ENCODE data around the gene PTRHD1.
"Not testable (repeated sequence)": the region's sequence is repeated elsewhere in the genome, so short reads cannot be mapped to it uniquely, and the experiment has no call there.

The PTRHD1 gene

GRCh38 chr2:24806661-24807036 lies 13.5 kb upstream of the PTRHD1 start:
- no peak for DNase-seq

DNA sequence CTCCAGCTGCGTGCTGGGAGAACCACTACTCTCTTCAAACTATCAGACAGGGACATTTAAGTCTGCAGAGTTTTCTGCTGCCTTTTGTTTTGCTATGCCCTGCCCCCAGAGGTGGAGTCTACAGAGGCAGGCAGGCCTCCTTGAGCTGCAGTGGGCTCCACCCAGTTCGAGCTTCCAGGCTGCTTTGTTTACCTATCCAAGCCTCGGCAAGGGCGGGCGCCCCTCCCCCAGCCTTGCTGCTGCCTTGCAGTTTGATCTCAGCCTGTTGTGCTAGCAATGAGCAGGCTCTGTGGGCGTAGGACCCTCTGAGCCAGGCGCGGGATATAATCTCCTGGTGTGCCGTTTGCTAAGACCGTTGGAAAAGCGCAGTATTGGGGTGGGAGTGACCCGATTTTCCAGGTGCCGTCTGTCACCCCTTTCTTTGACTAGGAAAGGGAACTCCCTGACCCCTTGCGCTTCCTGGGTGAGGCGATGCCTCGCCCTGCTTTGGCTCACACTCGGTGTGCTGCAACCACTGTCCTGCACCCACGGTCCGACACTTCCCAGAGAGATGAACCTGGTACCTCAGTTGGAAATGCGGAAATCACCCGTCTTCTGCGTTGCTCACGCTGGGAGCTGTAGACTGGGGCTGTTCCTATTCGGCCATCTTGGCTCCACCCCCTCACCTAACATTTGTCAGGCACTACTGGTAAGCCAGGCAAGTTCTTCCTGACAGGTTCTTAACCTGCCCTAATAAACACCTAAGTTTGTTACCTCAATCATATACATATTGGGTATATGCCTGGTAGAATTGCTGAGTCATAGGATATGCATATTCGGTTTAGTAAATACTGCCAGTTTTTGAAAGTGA lies 12.8 kb upstream of the PTRHD1 start:
- DNase-seq: not testable (repeated sequence)

DNA sequence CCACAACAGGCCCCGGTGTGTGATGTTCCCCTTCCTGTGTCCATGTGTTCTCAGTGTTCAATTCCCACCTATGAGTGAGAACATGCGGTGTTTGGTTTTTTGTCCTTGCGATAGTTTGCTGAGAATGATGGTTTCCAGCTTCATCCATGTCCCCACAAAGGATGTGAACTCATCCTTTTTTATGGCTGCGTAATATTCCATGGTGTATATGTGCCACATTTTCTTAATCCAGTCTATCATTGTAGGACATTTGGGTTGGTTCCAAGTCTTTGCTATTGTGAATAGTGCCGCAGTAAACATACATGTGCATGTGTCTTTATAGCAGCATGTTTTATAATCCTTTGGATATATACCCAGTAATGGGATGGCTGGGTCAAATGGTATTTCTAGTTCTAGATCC lies 7.3 kb upstream of the PTRHD1 start:
- not testable (repeated sequence) for DNase-seq

GRCh38 chr2:24797644-24798043 lies 4.5 kb upstream of the PTRHD1 start:
- no peak for DNase-seq

GRCh38 chr2:24793761-24794435 lies 707 bp upstream of the PTRHD1 start:
- peak; percentile 59 to 90 (median 78) for DNase-seq

GRCh38 chr2:24792542-24792873 lies 683 bp downstream of the PTRHD1 start:
- DNase-seq: no peak

DNA sequence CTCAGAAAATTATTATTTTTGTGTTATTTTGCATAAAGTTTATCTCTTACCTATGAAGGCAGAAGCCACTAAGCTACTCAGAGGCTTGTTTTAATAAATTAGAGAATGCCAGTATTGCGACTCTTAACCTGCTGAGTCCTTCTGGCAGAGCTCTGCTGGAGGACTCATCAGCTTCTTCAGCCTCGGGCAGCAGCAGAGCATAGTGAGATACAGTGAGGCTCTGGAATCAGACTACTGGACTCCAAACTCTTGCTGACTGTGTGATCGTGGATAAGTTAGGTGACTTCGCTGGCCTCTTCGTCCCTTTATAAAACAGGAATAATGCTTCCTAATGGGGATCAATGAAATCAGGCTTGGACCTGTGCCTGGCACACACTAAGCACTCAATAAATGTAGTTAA lies 1.7 kb downstream of the PTRHD1 start:
- DNase-seq: no peak

GRCh38 chr2:24788816-24789215 lies 4.4 kb downstream of the PTRHD1 start:
- DNase-seq: no peak

DNA sequence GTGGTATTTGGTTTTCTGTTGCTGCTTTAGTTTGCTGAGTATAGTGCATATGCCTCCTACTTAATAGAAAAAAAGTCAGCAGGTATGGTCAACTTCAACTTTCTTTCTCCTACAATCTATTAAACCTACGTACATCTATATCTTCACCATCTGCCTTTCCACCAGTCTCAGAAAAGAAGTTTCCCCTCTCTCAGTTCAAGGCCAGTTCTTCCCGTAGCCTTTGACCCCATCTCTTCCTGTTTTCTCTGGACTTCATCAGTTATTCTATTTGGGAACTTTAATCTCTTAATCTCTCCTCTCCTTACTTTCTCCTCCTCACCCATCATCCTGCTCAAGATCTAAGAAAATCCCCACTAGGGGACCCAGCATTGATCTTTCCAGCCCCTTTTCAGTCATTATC lies 5.7 kb downstream of the PTRHD1 start:
- no peak for DNase-seq

DNA sequence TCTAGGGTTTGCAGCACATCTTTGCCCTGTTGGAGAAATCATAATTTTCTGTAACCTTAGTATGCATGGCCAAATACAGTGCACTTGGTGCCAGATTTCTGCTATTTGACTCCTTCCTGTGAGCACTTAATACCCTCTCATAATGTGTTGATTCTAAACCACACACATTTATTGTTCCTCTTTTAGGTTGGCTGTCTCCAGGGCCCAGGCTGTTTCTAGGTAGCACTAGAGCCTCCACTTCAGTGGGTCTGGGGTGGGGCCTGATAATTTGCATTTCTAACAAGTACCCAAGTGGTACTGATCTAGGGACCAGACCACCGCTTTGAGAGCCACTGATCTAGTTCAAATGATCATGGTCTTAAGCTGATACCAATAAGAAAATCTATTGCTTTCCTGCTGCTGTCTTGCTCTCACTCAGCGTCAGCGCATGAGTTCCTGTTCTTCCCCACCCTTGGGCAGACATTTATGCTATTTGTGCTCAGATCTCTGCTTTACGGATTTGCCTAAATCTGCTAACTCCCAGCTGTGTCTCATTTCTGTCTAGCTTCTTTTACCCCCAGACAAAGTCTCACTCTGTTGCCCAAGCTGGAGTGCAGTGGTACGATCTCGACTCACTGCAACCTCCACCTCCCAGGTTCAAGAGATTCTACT lies 7.4 kb downstream of the PTRHD1 start:
- DNase-seq: peak; percentile 7 to 84 (median 43)

DNA sequence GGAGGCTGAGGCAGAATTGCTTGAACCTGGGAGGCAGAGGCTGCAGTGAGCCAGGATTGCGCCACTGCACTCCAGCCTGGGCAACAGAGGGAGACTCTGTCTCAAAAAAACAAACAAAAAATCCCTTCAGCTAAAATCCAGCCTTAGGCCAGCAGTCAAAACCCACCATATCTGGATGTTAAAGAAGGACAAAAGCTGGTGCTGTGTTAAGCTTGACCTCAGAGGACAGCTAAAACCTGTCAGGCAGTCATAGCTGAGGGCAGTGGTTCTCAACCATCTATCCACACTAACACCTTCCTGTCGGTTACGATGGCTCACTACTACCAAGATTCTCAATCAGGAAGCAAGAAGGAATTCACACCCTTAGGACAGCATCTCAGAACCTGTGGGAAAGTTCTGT lies 9.6 kb downstream of the PTRHD1 start:
- DNase-seq: no peak

DNA sequence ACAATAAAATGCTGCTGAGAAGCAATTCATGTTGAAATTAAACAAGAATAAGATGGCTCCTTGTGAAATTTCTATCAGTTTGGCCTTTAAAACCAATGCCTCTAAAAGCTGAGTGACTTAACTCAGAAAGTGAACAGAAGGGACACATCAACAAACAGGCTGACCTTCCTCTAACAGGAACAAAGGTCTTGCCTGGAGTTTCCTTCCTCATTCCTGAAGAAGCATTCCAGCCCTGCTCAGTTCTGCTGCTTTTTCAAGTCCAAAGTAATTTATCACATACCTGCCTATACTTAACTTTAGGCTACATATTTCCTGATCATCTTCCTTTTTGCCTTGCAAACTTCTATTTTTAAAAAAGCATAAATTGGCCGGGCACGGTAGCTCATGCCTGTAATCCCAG lies 14.1 kb downstream of the PTRHD1 start:
- no peak for DNase-seq

DNA sequence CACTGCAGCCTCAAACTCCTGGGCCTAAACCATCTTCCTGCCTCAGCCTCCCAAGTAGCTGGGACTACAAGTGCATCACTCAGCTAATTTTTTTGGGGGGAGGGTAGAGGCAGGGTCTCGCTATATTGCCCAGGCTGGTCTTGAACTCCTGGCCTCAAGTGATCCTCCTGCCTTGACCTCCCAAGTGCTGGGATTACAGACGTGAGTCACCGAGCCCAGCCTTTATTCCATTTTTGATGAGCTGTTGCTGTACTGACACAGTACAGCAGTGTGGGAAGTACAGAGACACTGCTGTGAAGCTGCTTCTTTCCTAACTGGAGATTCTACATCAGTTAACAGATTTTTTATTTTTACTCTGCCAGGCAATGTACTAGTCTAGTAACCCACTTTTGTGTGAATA lies 18.8 kb downstream of the PTRHD1 start:
- DNase-seq: no peak

- DNase-seq: no peak
Measured at GRCh38 chr2:24771764-24772586, 21.2 kb downstream of the PTRHD1 start.

- DNase-seq: no peak
Measured at GRCh38 chr2:24771061-24771460, 22.1 kb downstream of the PTRHD1 start.

- DNase-seq: no peak
Measured at GRCh38 chr2:24768601-24769000, 24.6 kb downstream of the PTRHD1 start.

- DNase-seq: no peak
Measured at GRCh38 chr2:24768013-24768412, 25.2 kb downstream of the PTRHD1 start.

DNA sequence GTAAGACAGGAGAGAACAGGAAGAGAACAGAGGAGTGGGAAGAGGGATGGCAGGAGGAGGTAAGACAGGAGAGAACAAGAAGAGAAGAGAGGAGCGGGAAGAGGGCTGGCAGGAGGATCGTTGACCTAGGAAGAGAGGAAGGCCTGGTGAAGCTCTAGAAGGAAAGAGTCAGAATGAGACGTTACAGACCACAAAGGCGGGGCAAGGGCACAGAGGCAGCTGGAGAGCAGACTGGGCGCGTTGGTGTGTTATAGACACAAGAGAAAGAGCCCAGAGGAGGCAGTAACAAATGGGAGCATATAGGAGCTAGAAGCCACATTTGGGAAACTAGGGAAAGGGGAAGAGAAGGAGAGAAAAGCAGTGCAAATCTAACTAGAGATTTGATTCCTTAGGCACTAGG lies 26.6 kb downstream of the PTRHD1 start:
- no peak for DNase-seq

GRCh38 chr2:24763843-24764242 lies 29.3 kb downstream of the PTRHD1 start:
- no peak for DNase-seq

DNA sequence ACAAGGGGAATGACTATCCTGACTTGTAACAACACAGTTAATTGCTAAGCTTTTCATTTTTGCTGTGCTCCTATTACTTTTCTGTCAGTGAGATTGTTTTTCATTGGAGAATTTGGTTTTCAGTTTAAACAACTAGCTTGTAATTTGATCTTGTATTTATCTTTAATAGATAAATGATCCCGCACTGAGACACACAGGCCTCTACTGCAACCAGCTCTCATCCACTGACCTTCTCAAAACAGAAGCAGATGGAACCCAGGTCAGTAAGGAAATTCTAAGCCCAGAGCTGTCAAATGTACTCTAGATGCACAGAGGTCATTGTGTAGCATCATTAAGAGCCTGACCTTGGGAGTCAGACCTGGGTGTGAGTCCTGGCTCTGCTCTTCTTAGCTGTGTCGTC lies 30.7 kb downstream of the PTRHD1 start:
- no peak for DNase-seq

- no peak for DNase-seq
Measured at GRCh38 chr2:24761866-24762265, 31.3 kb downstream of the PTRHD1 start.

DNA sequence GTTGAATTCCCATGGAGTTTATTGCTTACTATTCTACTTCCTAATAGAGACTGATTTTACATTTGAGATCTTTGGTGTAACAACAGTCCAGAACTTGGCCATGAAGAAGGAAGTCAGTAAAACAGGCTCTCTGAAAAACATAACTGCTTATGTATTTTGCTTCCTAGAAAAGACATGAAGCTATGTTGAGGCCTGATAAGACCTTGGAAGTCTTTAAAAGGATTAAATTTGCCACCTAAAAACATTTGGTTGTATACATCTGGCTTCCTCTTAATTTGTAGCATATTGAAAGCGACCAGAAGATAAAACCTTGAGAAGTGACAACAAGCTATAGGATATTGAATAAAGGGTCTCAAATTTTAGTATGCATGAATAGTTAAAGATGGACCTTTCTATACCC lies 36.4 kb downstream of the PTRHD1 start:
- DNase-seq: no peak

- DNase-seq: no peak
Measured at GRCh38 chr2:24754985-24755705, 38.0 kb downstream of the PTRHD1 start.
